A204.1 (cell line): Measurements from ENCODE around the gene OPN1MW.
"Not testable (repeated sequence)": the region's sequence is repeated elsewhere in the genome, so short reads cannot be mapped to it uniquely, and the experiment has no call there.

Experiments used
- FAIRE-seq: peaks from 2 replicates; lab custom pipeline; 2012; peaks lifted over from hg19 to GRCh38; lab: Jason Lieb, UNC

The OPN1MW gene

GRCh38 chrX:154182296-154182695 is at the start of gene OPN1MW:
Gene OPN1MW (plus strand): TSS chrX:154182596. CDS start chrX:154182678, 82 bp downstream.
- not testable (repeated sequence) for FAIRE-seq

GRCh38 chrX:154135458-154136229 is 46.8 kb upstream of the OPN1MW start:
- FAIRE-seq, result no peak

GRCh38 chrX:154136627-154137161 is 45.7 kb upstream of the OPN1MW start:
- FAIRE-seq, result no peak

GRCh38 chrX:154138857-154139256 is 43.5 kb upstream of the OPN1MW start:
- FAIRE-seq, result no peak

DNA sequence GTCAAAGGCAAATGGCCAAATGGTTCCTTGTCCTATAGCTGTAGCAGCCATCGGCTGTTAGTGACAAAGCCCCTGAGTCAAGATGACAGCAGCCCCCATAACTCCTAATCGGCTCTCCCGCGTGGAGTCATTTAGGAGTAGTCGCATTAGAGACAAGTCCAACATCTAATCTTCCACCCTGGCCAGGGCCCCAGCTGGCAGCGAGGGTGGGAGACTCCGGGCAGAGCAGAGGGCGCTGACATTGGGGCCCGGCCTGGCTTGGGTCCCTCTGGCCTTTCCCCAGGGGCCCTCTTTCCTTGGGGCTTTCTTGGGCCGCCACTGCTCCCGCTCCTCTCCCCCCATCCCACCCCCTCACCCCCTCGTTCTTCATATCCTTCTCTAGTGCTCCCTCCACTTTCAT is 42.2 kb upstream of the OPN1MW start:
- FAIRE-seq, result no peak

DNA sequence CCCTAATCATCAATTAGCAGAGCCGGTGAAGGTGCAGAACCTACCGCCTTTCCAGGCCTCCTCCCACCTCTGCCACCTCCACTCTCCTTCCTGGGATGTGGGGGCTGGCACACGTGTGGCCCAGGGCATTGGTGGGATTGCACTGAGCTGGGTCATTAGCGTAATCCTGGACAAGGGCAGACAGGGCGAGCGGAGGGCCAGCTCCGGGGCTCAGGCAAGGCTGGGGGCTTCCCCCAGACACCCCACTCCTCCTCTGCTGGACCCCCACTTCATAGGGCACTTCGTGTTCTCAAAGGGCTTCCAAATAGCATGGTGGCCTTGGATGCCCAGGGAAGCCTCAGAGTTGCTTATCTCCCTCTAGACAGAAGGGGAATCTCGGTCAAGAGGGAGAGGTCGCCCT is 41.7 kb upstream of the OPN1MW start:
- FAIRE-seq, result no peak

- FAIRE-seq, result no peak
These were observed 40.0 kb upstream of the OPN1MW start for GRCh38 chrX:154142386-154142785.

GRCh38 chrX:154142950-154143745 is 39.2 kb upstream of the OPN1MW start:
- no peak for FAIRE-seq

DNA sequence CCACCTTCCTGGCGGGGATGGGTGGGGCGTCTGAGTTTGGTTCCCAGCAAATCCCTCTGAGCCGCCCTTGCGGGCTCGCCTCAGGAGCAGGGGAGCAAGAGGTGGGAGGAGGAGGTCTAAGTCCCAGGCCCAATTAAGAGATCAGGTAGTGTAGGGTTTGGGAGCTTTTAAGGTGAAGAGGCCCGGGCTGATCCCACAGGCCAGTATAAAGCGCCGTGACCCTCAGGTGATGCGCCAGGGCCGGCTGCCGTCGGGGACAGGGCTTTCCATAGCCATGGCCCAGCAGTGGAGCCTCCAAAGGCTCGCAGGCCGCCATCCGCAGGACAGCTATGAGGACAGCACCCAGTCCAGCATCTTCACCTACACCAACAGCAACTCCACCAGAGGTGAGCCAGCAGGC is 38.4 kb upstream of the OPN1MW start, which contains the start of gene OPN1LW:
OPN1LW (plus strand) TSS at position 234 of the 400 bp plus-strand sequence; CDS start at position 275, 41 bp downstream.
- FAIRE-seq, result not testable (repeated sequence)

DNA sequence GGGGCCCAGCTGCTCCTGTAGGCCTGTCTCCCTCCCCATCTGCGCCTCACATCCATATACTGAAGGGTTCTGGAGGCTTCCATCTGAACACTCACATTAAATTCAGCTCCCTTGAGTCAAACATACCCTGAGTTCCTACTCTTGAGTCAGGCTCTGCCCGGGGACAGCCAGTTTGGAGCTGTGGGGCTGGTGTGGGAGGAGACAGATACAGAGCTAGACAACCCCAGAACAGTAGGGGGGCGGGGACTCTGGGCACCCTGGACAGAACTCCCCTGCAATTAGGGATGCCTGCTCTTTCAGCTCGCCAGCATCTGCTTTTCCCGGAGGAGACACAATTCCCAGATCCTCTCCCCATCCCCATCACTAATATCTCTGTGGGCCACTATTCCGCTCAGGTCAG is 31.4 kb upstream of the OPN1MW start:
- FAIRE-seq, result not testable (repeated sequence)

GRCh38 chrX:154156221-154156620 is 26.2 kb upstream of the OPN1MW start:
- not testable (repeated sequence) for FAIRE-seq

GRCh38 chrX:154157207-154157606 is 25.2 kb upstream of the OPN1MW start:
- not testable (repeated sequence) for FAIRE-seq

GRCh38 chrX:154159345-154159744 is 23.1 kb upstream of the OPN1MW start:
- not testable (repeated sequence) for FAIRE-seq

DNA sequence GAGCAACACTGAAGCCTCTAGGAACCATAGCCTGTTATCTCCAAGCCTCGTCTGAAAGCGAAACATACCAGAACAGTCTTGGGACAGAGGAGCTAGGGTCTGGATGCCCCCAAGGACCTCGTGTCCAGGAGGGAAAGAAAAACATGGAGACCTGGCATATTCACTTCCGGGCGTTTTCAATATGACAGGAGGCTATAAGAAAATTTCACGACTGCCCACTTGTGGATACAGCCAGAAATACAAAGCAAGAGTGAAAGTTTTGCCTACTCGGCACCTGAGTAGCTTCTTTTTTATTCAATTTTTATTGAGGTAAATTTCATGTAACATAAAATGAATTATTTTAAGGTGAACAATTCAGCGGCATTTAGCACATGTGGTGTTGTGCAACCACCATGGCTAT is 17.5 kb upstream of the OPN1MW start:
- not testable (repeated sequence) for FAIRE-seq

DNA sequence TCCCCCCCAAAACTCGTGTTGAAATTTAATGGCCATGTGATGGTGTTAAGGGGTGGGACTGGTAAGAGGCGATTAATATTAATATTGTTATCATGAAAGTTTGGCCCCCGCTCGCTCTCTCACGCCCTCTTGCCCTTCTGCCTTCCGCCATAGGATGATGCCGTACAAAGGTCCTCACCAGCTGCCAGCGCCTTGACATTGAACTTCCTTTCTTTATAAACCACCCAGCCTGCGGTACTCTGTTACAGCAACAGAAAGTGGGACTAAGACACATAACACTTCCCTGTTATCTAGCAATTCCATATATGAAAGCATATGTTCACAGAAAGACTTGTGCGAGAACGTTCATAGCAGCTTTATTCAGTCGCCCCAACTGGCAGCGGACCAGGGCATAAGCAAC is 14.0 kb upstream of the OPN1MW start:
- FAIRE-seq, result not testable (repeated sequence)

GRCh38 chrX:154172535-154172943 is 9.9 kb upstream of the OPN1MW start:
- not testable (repeated sequence) for FAIRE-seq

DNA sequence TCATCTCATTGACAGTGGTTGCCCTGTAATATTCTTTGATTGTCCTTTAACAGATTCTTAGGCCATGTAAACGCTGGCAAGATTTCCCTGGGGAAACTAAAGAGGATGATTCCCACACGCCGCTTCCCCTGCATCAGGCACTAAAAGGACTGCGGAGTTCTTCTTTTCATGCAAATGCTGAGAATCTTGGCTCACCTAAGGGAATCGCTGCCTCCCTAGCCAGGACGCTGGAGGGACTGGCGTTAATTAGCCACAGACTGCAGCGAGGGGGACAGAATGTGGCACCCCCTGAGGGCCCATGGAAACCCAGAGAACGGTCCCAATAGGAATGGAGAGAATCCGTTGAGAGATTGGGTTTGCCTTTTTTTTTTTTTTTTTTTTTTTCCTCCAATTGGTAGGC is 8.0 kb upstream of the OPN1MW start:
- not testable (repeated sequence) for FAIRE-seq

- not testable (repeated sequence) for FAIRE-seq
These were observed 1.4 kb downstream of the OPN1MW start for GRCh38 chrX:154183794-154184193.

DNA sequence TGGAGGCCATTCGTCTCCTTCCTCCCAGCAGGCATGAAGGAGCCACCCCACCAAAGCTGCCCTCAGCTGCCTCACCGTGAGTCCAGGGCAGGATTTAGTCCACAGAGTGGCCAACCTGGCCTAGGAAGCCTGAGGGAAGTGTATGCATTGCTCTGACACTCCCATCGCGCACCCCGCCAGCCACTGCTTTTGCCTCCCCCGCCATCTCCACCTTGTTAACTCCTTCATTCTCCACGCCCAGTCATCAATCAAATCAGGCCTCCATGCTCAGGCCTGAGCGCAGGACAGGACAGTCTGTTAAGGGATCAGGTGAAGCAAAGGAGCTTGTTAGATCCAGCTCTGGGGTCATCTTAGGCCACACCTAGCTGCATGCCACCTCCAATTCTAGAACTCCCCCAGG is 10.4 kb downstream of the OPN1MW start:
- FAIRE-seq, result not testable (repeated sequence)

DNA sequence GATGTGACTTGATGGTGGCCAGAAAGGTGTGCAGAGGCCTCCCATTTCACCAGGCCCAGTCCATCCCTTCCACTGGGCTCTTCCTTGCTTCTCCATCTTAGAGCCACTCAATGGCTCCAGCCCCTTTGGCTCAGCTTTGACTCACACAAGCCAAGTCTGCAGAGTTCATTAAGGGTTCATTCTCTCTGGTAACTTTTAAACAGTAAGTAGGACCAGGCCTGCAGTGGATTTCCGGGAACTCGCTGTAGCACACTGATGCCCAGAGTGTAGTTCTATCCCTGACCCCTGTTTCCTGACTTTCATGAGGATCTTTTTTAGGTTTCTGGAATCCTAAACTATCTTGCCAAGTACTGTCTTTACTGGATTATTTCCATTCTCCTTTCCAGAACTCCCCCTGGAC is 11.9 kb downstream of the OPN1MW start:
- not testable (repeated sequence) for FAIRE-seq

DNA sequence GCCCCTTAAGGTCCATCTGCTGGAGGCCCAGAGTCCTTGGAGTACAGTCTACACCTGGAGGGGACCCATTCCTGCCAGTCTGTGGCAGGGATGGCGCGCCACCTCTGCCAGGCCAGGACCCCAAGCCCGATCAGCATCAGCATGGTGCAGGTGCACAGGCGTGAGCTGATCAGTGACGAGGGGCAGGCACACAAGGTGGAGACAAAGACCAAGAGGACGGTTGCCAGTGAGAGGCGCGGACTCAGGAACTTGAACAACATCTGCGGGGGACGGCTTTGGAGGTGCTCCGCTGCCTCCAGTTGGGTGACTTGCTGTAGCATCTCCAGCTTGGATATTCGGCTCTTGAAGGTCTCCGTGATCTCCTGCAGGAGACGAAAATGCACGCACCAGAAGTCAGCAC is 14.1 kb downstream of the OPN1MW start:
- FAIRE-seq, result not testable (repeated sequence)

- FAIRE-seq, result not testable (repeated sequence)
These were observed 27.4 kb downstream of the OPN1MW start for GRCh38 chrX:154209670-154210418.
